Activated T-cell treated with anti-CD3 and anti-CD28 coated beads, Interleukin-2, amount 50 U/mL, for 1 hour (primary cell): ENCODE results near the gene TMEM117.

Source experiments
- DNase-seq: peaks from one replicate; pipeline ENCODE4 v3.0.0-alpha.2; 2020

Gene TMEM117

DNA sequence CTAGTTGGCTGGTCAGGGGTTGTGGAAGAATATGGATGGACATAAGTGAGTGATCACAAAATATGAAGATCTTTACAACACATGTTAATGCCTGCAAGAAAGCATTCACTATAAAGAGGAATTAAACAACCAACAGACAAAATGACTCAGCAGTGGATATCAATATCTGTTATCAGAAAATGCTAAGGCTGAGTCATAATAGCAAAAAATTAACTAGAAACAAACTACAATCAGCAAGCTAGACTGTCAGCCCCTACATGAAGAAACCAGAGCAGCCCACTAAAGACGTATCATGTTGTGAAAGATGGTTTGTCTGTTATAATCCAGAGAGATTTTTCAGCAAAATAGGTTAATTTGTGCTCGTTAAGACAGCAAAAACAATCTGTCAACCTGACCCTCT is 567.3 kb downstream of the TMEM117 start:
- no peak for DNase-seq

DNA sequence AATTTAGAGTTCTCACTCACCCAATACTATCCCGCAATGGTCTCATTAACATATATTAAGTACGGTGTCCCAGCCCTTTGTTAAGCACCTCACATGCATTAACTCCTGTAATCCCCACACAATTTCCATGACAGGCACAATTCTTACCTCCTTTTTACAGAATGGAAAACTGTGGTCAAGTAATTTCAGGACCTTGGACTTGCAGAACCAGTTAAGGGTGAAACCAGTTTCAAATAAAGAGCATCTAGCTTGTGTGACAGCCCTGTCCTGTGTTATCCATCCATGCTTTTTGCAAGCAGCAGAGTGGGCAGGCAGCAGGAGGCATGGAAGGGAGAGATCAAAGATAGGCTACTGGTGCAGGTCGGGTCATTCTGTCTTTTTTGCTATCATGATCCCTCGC is 569.4 kb downstream of the TMEM117 start:
- no peak for DNase-seq

DNA sequence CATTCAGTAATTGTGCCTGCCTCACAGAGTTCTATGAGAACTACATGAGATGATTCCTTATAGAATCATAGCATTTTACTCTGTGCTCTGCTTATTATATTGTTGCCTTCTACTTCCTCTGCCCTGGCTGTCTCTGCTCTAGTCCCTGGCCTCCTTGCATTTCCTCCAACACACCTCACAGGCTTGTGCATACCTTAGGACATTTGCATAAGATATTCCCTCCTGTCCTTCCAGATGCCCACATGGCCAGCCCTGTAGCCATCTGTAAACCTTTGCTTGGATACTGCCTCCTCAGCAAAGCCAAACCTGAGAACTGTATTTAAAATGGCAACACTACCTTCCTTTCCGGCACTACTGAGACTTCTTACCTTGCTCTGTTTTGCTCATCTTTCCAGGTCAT is 586.7 kb downstream of the TMEM117 start:
- DNase-seq = no peak

GRCh38 chr12:44428825-44429224 is 592.9 kb downstream of the TMEM117 start:
- no peak for DNase-seq

GRCh38 chr12:44431647-44432343 is 595.9 kb downstream of the TMEM117 start:
- DNase-seq = no peak

DNA sequence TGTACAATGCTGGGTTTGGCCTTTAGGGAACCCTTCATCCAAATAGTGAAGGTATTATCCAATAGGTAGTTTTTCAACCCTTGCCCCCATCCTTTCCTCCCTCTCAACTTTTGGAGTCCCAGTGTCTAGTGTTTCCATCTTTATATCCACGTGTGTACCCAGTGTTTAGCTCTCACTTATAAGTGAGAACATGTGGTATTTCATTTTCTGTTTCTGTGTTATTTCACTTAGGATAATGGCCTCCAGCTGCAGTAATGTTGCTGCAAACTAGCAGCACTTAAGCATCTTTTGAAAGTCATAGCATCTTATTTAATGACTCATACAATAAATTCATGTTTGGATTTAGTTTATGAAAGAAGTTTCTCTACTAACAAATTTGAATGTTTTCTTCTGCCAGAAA is 597.8 kb downstream of the TMEM117 start:
- no peak for DNase-seq

- no peak for DNase-seq
These were observed 600.9 kb downstream of the TMEM117 start for GRCh38 chr12:44436756-44437155.
